WTC11 (cell line): ENCODE measurements around the gene ATP5ME. TPM values are rescaled to one million over a fixed set of nuclear protein-coding genes. Genes with fewer than 3 reads are reported as not detected.

ENCODE experiments used
- ATAC-seq: fragments of 200-7000 bp; cut with Tn5 transposase; 2 replicates; pipeline ENCODE4 v1.10.0; 2021; ENCODE audit warnings: mild to moderate bottlenecking, moderate library complexity
- CTCF ChIA-PET: fragments of 300-600 bp; sonication (Branson Sonifier 250); formaldehyde crosslinking; loops from one replicate; lab custom pipeline; 2021; ENCODE audit warnings: antibody characterized with exemption; lab: Charles Lee
- POLR2A ChIA-PET: fragments of 350-600 bp; sonication (Branson Sonifier 250); formaldehyde crosslinking; loops from one replicate; lab custom pipeline; 2021; ENCODE audit warnings: antibody characterized with exemption; lab: Charles Lee
- DNase-seq: peaks from one replicate; pipeline ENCODE4 v3.0.0; 2021; ENCODE audit warnings: low spot score
- H3K27ac Mint-ChIP-seq: 2 replicates; pipeline ENCODE4 v1.8.0; 2021; ENCODE audit warnings: mixed read lengths
- H3K27me3 Mint-ChIP-seq: 2 replicates; pipeline ENCODE4 v1.8.0; 2021; ENCODE audit warnings: low read depth, mild to moderate bottlenecking, moderate library complexity, mixed read lengths
- H3K36me3 Mint-ChIP-seq: 2 replicates; pipeline ENCODE4 v1.8.0; 2021; ENCODE audit warnings: mixed read lengths
- H3K4me1 Mint-ChIP-seq: 2 replicates; pipeline ENCODE4 v1.8.0; 2022; ENCODE audit warnings: mixed read lengths
- H3K4me3 Mint-ChIP-seq: 2 replicates; pipeline ENCODE4 v1.8.0; 2021; ENCODE audit warnings: mild to moderate bottlenecking, moderate library complexity, mixed read lengths
- H3K9me3 Mint-ChIP-seq: 2 replicates; pipeline ENCODE4 v1.8.0; 2021; ENCODE audit warnings: mixed read lengths
- ESRRA ChIP-seq: sonication (generic); formaldehyde crosslinking; IDR thresholded peaks from 2 replicates; pipeline ENCODE4 v1.8.1; 2022; ENCODE audit warnings: mild to moderate bottlenecking, missing genetic modification reagents, borderline replicate concordance
- FOXJ3 ChIP-seq: sonication (generic); formaldehyde crosslinking; IDR thresholded peaks from 2 replicates; pipeline ENCODE4 v1.9.0; 2021; ENCODE audit warnings: missing genetic modification reagents, mild to moderate bottlenecking, borderline replicate concordance
- GABPB1 ChIP-seq: sonication (generic); formaldehyde crosslinking; IDR thresholded peaks from 2 replicates; pipeline ENCODE4 v1.8.1; 2023; ENCODE audit warnings: mild to moderate bottlenecking, missing genetic modification reagents
- JAZF1 ChIP-seq: fragments of 250-450 bp; sonication (Bioruptor Pico); IDR thresholded peaks from 2 replicates; pipeline ENCODE4 v1.9.0; 2021; ENCODE audit warnings: moderate library complexity, mild to moderate bottlenecking, inconsistent platforms
- PRRX2 ChIP-seq: fragments of 250-450 bp; sonication (Bioruptor Pico); IDR thresholded peaks from 2 replicates; pipeline ENCODE4 v1.8.0; 2021; ENCODE audit warnings: mild to moderate bottlenecking
- RELA ChIP-seq: sonication (generic); formaldehyde crosslinking; IDR thresholded peaks from 2 replicates; pipeline ENCODE4 v1.8.1; 2022; ENCODE audit warnings: missing genetic modification reagents, mild to moderate bottlenecking, borderline replicate concordance
- SOX15 ChIP-seq: fragments of 250-450 bp; sonication (Bioruptor Pico); IDR thresholded peaks from 2 replicates; pipeline ENCODE4 v1.9.0; 2021; ENCODE audit warnings: mild to moderate bottlenecking
- TEAD1 ChIP-seq: sonication (generic); formaldehyde crosslinking; IDR thresholded peaks from 2 replicates; pipeline ENCODE4 v1.8.0; 2022; ENCODE audit warnings: mild to moderate bottlenecking, missing genetic modification reagents
- TEAD4 ChIP-seq: sonication (generic); formaldehyde crosslinking; IDR thresholded peaks from 2 replicates; pipeline ENCODE4 v1.8.0; 2022; ENCODE audit warnings: mild to moderate bottlenecking, missing genetic modification reagents
- ZNF416 ChIP-seq: fragments of 250-450 bp; sonication (Bioruptor Pico); IDR thresholded peaks from 2 replicates; pipeline ENCODE4 v1.9.0; 2021; ENCODE audit warnings: mild to moderate bottlenecking, inconsistent platforms
- total RNA-seq: library from RNA; stranded (reverse); gene quantifications from 3 replicates; pipeline ENCODE4 v1.2.3, GENCODE V29; 2021
- TF ChIP-seq, protein P1 (sequence below): sonication (generic); formaldehyde crosslinking; IDR thresholded peaks from 2 replicates; pipeline ENCODE4 v1.8.1; 2023; ENCODE audit warnings: mild to moderate bottlenecking, missing genetic modification reagents
- TF ChIP-seq, protein P2 (sequence below): sonication (generic); formaldehyde crosslinking; IDR thresholded peaks from 2 replicates; pipeline ENCODE4 v1.8.0; 2023; ENCODE audit warnings: missing genetic modification reagents, mild to moderate bottlenecking, borderline replicate concordance
- TF ChIP-seq, protein P3 (sequence below): sonication (generic); formaldehyde crosslinking; IDR thresholded peaks from 2 replicates; pipeline ENCODE4 v1.8.0; 2022; ENCODE audit warnings: mild to moderate bottlenecking, missing genetic modification reagents

The ATP5ME gene
- total RNA-seq, 1 experiment from 2014 or later: 468 TPM

DNA sequence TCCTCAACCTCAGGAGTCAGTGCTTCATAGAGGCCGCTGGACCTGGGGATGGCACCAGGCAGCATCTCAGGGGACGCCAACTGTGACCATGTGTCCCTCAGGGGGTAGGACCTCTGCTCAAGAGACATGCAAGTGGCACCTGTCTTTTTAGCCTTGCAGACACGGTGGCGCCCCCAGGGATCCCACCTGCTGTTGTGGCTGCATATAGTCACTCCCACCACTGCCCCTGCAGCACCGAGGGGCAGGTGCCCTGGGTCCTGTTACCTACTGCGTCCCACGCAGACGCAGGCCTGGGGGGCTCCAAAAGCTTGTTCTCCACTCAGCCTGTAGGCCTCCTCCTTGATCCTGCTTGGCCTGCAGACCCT, 2.8 kb upstream of the ATP5ME start:
- peaks cover 11% of the 10 kb centered on the region for H3K4me1 Mint-ChIP-seq

DNA sequence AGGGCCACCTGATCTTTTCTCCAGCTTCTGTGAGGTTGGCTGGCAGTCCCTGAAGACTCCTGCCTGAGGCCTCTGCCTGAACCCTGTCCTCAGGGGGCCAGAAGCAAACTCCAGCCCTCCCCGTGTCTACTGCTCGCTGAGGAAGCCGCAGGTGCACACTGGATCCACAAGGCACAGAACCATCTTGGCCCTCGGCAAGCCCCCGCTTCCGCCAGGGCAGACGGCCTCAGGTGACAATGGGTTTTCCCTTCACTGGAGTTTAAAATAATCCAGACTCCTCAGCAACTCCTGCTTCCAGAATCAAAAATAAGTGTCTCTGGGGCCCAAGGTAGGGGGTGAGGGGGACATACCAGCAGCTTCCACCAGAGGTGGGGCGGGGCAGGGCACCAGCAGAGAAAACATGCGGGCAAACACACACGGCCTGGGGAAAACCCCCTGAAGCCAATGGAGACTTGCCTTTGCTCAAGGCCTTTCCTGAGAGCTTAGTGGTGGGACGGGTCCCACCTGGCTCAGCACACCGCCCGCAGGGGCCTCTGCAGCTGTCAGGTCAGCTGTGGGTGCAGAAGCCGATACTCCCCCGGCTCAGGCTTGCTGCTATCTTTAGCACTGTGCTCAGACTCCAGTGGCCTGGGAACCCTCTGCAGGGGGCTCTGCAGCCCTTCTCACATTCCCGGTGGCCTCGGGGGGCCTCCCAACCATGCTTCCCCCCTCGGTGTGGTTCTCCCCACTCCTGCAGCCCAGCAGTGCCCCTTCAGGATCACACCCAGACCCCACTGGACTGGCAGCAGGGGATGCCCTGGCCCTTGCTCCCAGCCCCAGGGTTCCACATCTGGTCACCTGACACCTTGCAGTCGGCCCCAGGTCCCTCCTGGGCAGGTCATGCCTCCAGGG, 2.1 kb upstream of the ATP5ME start:
- no peak for ATAC-seq
- no peaks in the 10 kb centered on the region for H3K9me3 Mint-ChIP-seq
- H3K27ac Mint-ChIP-seq: no peak overlapping the region
- peaks cover 17% of the 10 kb centered on the region for H3K36me3 Mint-ChIP-seq
- H3K27me3 Mint-ChIP-seq: peaks cover 3% of the 10 kb centered on the region
- POLR2A ChIA-PET: no interaction called here
- peak overlapping the region; percentile 86 for H3K4me3 Mint-ChIP-seq
- TF ChIP-seq TEAD1 (CRISPR knock-in tag): no peak
- no peak for TF ChIP-seq FOXJ3 (CRISPR knock-in tag)
- TF ChIP-seq ZNF416 (CRISPR knock-in tag): no peak
- CTCF ChIA-PET: interaction anchor here (1.0 to 3.2 kb wide), 3 partner anchors 7 to 74 kb away, joined by 4 to 22 read pairs (median 5); no protein-coding TSS in a partner anchor
- DNase-seq: no peak
- peaks cover 11% of the 10 kb centered on the region for H3K4me1 Mint-ChIP-seq

More for the DNA sequence above, 2.8 kb upstream of the ATP5ME start:
- Mint-ChIP-seq H3K36me3 (peaks cover 11% of the 10 kb centered on the region), H3K4me3 (no peak overlapping the region; the same call in 1 of the 2 replicates), H3K9me3 (no peaks in the 10 kb centered on the region), H3K27me3 (peaks cover 3% of the 10 kb centered on the region), H3K27ac (no peak overlapping the region)
- no peak for DNase-seq
- no peak for ATAC-seq
- ChIA-PET CTCF (no interaction called here), POLR2A (no interaction called here)
- no peak for TF ChIP-seq SOX15 (CRISPR knock-in tag)
- TF ChIP-seq RELA: no peak
- TF ChIP-seq, protein P1, sequence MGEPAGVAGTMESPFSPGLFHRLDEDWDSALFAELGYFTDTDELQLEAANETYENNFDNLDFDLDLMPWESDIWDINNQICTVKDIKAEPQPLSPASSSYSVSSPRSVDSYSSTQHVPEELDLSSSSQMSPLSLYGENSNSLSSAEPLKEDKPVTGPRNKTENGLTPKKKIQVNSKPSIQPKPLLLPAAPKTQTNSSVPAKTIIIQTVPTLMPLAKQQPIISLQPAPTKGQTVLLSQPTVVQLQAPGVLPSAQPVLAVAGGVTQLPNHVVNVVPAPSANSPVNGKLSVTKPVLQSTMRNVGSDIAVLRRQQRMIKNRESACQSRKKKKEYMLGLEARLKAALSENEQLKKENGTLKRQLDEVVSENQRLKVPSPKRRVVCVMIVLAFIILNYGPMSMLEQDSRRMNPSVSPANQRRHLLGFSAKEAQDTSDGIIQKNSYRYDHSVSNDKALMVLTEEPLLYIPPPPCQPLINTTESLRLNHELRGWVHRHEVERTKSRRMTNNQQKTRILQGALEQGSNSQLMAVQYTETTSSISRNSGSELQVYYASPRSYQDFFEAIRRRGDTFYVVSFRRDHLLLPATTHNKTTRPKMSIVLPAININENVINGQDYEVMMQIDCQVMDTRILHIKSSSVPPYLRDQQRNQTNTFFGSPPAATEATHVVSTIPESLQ (CRISPR knock-in tag): no peak

DNA sequence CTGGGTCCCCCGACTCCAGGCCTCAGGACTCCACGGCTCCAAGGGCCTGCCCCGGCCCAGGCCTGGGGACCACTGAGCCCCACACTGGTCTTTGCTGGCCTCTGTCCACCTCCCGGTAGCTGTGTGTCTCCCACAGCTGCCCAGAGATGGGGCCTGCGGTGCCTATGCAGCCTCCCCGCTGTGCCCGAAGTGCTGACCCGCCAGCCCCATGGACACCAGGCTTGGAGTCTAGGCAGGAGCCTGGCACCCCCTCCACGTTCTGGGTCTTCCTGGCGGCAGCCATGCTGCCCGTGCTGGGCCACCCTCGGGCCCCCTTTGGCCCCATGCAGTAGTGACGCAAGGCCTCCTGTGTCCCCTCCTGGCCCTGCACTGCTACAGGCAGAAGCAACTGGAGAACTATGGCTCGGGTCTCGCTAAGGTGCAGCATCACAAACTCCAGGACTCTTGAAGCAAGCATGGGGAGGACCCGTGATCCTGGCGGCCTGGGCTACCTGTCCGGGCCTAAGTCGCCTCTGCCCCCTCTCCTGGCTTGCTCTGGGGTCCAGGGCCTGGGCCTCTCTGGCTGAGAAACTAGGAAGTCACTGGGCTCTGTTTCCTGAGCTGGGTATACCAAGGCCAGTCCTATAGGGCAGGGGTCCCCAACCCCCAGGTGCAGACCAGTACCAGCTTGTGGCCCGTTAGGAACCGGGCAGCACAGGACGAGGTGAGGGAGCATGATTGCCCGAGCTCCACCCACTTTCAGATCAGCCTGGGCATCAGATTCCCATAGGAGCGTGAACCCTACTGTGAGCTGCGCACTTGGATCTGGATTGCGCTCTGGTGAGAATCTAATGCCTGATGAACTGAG, 1.2 kb upstream of the ATP5ME start:
- POLR2A ChIA-PET: interaction anchor here (1.4 kb wide), 1 partner anchor 11 kb away, joined by 4 read pairs; no protein-coding TSS in a partner anchor
- H3K27ac Mint-ChIP-seq: no peak overlapping the region
- DNase-seq: no peak
- CTCF ChIA-PET: interaction anchor here (1.0 to 3.2 kb wide), 5 partner anchors 8 to 73 kb away, joined by 4 to 22 read pairs (median 5); partner anchors contain the start of gene PDE6B
- H3K4me1 Mint-ChIP-seq: peaks cover 8% of the 10 kb centered on the region
- no peaks in the 10 kb centered on the region for H3K9me3 Mint-ChIP-seq
- TF ChIP-seq GABPB1 (CRISPR knock-in tag) (0 out of 2 replicates have a peak, but pooled peaks have one; percentile 25), PRRX2 (CRISPR knock-in tag) (no peak)
- peaks cover 24% of the 10 kb centered on the region for H3K36me3 Mint-ChIP-seq
- H3K27me3 Mint-ChIP-seq: peaks cover 3% of the 10 kb centered on the region
- peak; percentile 1; the same call in 1 of the 2 replicates for ATAC-seq
- peak overlapping the region; percentile 86 for H3K4me3 Mint-ChIP-seq

DNA sequence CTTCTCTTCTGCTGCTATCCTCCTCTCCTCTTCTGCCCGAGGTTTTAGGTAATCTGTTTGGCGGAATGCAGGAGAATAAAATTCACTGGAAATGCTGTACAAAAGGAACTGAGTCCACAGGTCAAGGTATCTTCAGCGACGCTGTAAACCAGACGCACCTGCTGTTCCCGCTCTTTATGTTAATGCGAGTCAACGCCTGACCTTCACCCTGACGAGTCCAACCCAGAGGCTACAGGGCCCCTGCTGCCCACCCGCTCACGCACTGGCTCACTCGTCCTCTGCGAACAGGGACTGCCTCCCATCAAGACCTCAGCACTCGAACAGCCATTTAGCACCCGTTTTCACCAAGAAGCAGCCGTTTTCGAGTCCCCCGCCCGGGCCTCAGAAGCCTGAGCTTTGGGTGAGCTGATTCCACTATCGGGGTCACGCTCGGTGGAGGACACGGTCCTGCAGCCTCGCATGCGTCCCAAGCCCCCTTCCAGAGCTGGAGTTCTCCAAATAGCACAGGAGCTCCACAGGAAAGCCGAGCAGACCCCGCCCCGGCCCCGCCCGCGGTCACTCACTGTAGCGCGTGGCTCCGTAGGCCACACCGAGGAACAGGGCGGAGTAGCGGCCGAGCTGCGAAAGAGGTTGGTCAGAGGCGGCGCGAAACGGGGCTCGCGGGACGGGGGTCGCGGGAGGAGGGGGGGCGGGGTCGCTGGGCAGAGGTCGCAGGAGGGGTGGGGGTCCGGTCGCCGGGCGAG, 556 bp downstream of the ATP5ME start:
- H3K9me3 Mint-ChIP-seq: no peaks in the 10 kb centered on the region
- peaks cover 3% of the 10 kb centered on the region for H3K27me3 Mint-ChIP-seq
- peak overlapping the region; percentile 86 for H3K4me3 Mint-ChIP-seq
- DNase-seq (no peak), ATAC-seq (peak; percentile 2)
- H3K4me1 Mint-ChIP-seq: peaks cover 7% of the 10 kb centered on the region
- peak overlapping the region; percentile 94 for H3K27ac Mint-ChIP-seq
- CTCF ChIA-PET: interaction anchor here (0.6 to 3.2 kb wide), 14 partner anchors 9 to 244 kb away, joined by 3 to 35 read pairs (median 4); partner anchors contain the start of gene PDE6B
- peaks cover 24% of the 10 kb centered on the region for H3K36me3 Mint-ChIP-seq
- POLR2A ChIA-PET: interaction anchor here (1.0 to 1.4 kb wide), 2 partner anchors 9 to 71 kb away, joined by 3 to 4 read pairs; no protein-coding TSS in a partner anchor
- TF ChIP-seq ESRRA (CRISPR knock-in tag) (0 out of 2 replicates have a peak, but pooled peaks have one; percentile 44), TEAD4 (CRISPR knock-in tag) (peak; percentile 55; the same call in 1 of the 2 replicates), JAZF1 (CRISPR knock-in tag) (no peak)
- TF ChIP-seq, protein P2, sequence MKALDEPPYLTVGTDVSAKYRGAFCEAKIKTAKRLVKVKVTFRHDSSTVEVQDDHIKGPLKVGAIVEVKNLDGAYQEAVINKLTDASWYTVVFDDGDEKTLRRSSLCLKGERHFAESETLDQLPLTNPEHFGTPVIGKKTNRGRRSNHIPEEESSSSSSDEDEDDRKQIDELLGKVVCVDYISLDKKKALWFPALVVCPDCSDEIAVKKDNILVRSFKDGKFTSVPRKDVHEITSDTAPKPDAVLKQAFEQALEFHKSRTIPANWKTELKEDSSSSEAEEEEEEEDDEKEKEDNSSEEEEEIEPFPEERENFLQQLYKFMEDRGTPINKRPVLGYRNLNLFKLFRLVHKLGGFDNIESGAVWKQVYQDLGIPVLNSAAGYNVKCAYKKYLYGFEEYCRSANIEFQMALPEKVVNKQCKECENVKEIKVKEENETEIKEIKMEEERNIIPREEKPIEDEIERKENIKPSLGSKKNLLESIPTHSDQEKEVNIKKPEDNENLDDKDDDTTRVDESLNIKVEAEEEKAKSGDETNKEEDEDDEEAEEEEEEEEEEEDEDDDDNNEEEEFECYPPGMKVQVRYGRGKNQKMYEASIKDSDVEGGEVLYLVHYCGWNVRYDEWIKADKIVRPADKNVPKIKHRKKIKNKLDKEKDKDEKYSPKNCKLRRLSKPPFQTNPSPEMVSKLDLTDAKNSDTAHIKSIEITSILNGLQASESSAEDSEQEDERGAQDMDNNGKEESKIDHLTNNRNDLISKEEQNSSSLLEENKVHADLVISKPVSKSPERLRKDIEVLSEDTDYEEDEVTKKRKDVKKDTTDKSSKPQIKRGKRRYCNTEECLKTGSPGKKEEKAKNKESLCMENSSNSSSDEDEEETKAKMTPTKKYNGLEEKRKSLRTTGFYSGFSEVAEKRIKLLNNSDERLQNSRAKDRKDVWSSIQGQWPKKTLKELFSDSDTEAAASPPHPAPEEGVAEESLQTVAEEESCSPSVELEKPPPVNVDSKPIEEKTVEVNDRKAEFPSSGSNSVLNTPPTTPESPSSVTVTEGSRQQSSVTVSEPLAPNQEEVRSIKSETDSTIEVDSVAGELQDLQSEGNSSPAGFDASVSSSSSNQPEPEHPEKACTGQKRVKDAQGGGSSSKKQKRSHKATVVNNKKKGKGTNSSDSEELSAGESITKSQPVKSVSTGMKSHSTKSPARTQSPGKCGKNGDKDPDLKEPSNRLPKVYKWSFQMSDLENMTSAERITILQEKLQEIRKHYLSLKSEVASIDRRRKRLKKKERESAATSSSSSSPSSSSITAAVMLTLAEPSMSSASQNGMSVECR (CRISPR knock-in tag): 0 out of 2 replicates have a peak, but pooled peaks have one; percentile 36
- TF ChIP-seq, protein P3, sequence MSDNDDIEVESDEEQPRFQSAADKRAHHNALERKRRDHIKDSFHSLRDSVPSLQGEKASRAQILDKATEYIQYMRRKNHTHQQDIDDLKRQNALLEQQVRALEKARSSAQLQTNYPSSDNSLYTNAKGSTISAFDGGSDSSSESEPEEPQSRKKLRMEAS: peak; percentile 51; the same call in 1 of the 2 replicates
